Measurements from ENCODE around the gene FAM114A1. TPM values are rescaled to one million over a fixed set of nuclear protein-coding genes. Genes with fewer than 3 reads are reported as not detected.
"Not testable (repeated sequence)": the region's sequence is repeated elsewhere in the genome, so short reads cannot be mapped to it uniquely, and the experiment has no call there.

The FAM114A1 gene
- total RNA-seq, 1 donor from 2014 or later = 0.86 TPM

DNA sequence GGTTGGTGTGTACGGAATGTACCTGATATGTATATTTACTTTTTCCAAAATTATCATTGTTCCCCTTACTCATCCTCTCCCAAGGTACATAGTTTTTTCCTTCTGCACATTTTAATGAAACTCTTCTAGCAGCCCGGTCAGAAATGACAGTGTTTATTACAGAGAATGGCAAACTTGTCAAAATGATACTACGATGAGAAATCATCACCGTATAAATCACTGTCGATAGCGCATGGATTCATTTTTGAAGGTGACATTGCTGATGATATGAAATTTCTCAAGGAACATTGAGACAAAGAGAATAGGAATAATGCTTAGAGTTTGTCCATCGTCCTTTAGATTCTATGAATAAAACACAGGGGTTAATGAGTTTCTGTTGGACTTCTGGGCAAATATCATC, 30.6 kb downstream of the FAM114A1 start:
- intact Hi-C loops (cut with micrococcal nuclease) = no loop called here

DNA sequence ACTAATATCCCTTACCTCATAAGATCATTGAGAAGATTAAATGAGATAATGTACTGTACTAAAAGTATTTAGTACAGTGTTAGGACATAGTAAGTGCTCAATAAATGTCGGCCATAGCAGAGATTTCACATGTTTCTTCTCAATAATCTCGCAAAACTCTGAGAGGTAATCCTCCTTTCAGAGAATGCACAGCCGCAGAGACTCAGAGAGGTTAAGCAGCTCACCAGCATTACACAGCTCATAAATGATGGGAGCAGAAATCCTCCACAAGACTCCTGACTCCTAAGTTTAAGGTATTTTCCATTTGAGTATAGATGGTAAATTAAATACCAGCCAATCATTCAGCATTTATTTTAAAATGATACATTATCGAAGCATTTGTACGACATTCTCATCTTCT, 34.6 kb downstream of the FAM114A1 start:
- intact Hi-C loops (cut with micrococcal nuclease) = loop anchor here (1.0 to 5.0 kb wide), 10 partner anchors 47 to 555 kb away; partner anchors contain the start of genes LIAS, RPL9, TMEM156 and WDR19

DNA sequence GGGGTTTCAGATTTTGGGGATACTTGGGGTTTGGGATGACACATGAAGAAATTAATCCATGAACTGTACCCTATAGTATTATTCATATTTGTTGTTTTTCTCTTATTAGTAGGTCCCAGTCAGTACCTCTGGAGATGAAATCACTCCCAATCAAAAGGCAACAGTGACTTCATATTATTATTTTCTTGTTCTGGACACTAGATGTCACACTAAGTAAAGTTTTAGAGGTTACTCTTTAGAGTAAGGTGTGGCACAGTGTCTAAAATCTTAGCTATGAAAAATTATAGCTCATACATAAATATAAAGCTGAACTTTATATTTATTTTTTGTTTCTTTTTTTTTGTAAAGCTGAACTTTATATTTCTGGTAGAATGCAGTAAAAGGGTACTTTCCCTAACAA, 35.1 kb downstream of the FAM114A1 start:
- intact Hi-C loops (cut with micrococcal nuclease) = loop anchor here (1.0 to 5.0 kb wide), 11 partner anchors 47 to 555 kb away; partner anchors contain the start of genes LIAS, RPL9, TMEM156 and WDR19

DNA sequence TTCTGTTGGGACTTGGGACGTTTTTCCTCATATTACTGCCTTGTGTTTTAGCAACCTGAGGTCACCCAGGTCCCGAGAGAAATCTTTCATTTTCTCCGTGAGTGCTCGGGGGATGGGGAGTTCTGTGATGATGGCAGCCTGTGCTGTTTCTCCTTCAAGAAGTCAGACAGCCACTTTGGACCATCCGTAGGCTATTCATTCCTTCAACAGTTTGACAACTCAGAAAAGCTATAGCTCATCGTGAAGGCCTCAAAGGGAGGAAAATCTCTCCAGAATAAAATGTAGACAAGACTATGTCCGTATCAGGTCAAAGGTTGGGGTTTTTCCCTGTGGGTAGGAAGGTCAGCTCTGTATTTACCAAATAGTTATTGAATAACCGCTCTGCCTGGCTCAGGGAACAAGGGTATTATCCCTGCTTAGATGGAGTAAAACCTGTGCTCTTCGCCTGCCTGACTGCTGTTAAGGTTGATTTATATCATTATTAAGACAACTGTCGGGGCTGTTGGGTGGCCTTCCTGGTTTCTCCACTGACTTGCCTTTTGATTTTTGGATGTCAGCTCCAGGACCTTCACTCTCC, 36.6 kb downstream of the FAM114A1 start:
- intact Hi-C loops (cut with micrococcal nuclease) = loop anchor here (5.0 kb wide), 1 partner anchor 553 kb away; the partner anchor contains the start of genes LIAS and RPL9

DNA sequence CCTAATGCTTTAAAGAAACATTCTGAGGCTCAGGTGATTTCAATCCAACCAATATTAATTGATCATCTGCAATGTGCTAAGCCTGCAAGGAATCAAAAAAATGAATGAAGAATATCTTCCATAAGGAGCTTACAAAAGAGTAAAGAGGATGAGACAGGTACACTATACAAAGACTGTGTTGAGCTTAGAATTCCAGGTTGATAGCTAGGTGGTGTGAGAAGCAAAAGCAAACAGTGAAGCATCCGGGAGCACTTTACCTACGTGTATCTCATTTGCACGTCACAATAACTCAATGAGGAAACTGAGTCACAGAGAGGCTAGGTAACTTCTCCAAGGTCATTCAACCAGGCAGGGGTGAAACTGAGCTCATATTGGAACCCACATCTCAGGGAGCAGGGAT, 37.1 kb downstream of the FAM114A1 start:
- intact Hi-C loops (cut with micrococcal nuclease) = loop anchor here (5.0 kb wide), 1 partner anchor 553 kb away; the partner anchor contains the start of genes LIAS and RPL9

DNA sequence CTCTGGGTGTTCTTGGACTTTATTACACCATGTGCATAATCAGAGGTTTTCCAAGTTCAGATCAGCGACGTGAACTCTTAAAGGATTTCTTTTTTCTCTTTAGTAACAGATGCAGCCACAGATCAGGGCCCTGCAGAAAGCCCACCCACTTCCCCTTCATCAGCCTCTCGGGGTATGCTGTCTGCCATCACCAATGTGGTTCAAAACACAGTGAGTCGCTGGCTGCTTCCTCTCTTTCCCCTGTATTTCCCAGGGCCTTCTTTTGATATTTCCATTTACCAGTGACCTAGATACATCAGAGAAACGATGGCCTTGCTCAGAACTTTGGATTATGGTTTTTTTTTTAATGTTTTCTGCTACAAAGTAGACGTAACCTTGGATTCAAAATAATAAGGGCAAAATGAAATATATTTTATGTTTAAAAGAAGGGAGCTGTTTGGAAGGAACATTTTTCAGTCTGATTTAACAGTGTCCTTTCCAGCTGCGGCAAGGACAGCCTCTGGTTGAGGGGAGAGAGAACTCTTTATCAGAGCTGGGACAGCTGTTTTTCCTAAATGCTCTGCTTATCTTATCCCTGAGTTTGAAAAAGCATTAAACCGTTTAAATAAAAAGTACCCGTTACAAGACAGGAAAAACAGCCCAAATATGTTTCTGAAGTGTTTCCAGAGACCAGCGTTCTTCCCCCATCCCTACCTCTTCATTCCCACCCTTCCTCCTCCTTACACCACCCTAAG, 38.2 kb downstream of the FAM114A1 start:
- intact Hi-C loops (cut with micrococcal nuclease) = no loop called here

DNA sequence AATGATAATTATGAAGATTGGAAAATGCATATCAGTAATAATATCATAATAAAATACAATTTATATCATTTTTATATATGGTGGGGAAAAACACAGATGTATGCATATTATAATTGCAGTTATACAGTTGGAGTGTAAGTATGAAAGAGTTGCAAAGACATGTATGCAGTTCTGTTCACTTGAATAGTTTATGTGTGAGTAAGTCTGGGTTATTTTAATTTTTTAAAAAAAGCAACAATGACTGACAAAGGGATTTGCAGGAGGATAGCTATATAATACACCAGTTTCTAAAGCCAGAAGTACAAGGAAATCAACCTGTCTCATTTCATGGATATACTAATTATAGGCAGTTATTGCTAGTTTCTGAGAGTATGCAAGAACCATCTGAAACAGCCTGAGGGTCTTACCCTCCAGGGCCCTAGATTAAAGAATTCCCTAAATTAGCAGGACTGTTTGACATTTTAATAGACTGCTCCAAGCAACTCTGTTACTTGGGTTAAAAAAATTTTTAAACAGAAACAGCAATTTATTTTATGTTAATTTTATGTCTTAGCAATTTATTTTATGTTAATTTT, 40.2 kb downstream of the FAM114A1 start:
- intact Hi-C loops (cut with micrococcal nuclease) = no loop called here

DNA sequence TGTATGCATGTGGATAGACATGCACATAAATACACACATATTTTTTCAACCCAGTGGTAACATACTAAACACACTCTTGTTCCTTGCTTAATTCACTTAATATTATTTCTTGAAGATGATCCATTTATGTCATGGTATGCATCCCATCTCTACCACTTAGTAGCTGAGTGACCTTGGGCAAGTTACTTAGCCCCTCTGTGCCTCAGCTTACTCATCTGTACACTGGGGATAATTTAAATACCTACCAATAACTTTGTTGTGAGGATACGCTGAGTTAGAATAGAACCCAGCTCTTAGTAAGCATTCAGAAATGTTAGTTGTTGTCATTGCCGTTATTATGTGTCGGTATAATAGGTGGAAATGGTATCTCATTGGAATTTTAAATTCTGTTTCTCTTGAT, 41.4 kb downstream of the FAM114A1 start:
- intact Hi-C loops (cut with micrococcal nuclease) = no loop called here

DNA sequence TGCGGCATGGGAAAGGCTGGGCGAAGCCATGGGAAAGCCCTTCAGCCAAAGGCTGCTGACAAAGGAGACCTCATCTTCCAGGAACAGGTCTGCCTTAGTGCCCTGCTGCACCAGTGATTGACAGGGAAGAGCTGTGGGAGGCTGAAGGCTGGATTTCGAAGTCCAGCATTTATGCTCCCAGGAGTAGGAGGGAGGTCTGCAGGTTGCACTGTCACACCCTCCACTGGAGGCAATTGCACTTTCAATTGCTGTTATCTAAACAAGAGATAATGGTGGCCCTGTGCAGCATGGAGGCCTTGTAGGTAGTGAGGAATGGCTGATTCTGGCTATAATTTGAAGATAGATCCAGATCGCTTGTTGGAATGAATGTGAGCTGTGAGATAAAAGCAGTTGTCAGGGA, 43.7 kb downstream of the FAM114A1 start:
- intact Hi-C loops (cut with micrococcal nuclease) = no loop called here

DNA sequence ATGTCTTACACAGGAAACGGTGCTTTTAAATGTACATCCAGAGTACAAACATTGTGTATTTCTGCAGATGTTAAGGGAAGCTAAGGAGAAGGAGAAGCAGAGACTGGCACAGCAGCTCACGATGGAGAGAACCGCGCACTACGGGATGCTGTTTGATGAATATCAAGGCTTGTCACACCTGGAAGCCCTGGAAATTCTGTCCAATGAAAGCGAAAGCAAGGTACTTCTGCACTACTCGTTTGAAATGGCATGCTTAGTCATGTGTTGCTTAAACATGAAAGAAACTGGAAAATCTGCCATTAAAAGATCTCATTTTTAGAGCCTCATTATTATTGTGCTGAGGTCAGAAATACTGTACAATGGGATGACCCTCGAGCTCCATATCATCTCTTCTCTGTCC, 47.2 kb downstream of the FAM114A1 start:
- intact Hi-C loops (cut with micrococcal nuclease) = loop anchor here (2.0 kb wide), 1 partner anchor 34 kb away; no protein-coding TSS in a partner anchor

DNA sequence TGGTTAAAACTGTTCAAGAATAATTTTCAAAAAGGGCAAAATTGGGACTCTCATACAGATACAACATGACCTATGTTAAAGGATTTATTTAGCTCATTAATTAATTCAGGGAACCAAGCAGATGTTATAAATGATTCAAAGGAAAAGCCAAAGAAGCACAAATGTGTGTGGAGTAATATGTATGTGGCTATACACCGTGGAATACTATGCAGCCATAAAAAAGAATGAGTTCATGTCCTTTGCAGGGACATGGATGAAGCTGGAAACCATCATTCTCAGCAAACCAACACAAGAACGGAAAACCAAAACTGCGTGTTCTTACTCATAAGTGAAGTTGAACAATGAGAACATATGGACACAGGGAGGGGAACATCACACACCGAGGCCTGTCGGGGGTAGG, 48.7 kb downstream of the FAM114A1 start:
- intact Hi-C loops (cut with micrococcal nuclease) = not testable (repeated sequence)

DNA sequence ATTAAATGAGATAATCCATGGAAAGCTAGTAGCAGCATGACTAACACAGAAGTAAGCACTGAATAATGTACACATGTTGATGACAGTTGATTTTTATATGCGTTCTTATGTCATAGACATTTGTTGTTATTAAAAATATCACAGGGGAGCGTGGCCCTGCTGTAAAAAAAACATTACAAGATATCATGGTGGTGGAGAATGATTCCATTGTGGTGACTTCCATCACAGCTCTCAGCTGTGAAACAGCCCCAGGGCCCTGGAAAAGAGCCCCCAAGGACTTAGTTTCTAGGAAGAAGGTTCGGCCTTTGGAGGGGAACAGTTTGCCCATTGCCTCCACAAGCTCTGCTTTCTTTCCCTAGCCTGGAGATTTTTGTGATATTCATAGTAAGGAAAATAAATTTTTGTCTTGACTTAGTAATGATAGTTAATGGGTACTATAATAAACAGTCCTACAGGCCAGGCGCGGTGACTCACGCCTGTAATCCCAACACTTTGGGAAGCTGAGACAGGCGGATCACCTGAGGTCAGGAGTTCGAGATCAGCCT, 49.9 kb downstream of the FAM114A1 start:
- intact Hi-C loops (cut with micrococcal nuclease) = no loop called here

DNA sequence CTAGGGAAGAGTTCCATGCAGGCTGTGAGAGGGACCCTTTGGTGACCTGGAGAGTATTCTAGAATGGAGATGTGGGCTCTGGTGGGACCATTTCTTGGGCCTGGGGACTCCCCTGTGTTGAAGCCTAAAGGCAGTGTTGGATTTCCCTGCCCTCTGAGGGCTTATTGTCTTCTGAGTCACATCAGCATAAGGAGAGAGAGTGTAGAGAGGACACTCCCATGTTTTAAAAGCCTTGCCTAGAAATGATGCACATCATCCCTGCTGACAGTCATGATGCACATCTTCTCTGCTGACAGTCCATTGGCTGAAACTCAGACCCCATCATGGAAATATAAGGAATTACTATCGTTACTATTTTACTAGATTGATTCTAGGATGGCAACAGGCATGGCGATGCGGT, 51.9 kb downstream of the FAM114A1 start:
- intact Hi-C loops (cut with micrococcal nuclease) = no loop called here

DNA sequence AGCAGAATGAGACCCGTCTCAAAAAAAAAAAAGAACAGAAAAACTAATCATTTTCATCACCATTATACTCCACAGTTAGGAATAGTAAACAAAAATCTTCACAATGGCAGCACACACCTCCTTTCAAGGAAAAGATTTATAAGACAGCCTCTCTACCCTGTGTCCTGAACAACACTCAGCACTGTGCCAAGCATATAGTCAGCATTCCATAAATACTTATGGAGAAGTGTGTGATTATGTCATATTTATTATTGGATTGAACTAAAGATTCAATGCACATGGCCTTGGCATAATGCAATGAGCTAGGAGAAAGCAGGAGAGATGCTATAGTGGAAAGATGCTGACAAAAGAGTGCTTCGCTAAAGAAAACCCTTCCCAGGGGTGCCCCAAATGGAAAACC, 52.6 kb downstream of the FAM114A1 start:
- intact Hi-C loops (cut with micrococcal nuclease) = no loop called here

DNA sequence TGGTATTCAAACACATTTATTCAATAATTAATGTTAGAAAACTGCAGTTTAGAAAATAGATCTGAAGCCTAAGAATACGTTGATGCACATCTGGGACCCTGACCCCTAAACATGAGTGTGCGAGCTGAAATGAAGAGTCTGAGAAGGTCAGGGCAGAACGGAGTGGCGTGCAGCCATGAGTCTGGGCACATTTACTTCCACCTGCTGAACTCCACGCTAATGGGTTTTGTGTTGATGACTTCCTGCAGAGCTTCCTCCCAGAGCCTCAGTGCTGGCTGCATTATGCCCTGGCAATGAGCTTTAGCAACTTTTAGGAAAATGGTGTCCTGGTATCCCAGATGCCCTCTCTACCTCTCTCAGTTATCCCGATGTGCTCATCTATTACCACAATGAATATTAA, 53.1 kb downstream of the FAM114A1 start:
- intact Hi-C loops (cut with micrococcal nuclease) = no loop called here

DNA sequence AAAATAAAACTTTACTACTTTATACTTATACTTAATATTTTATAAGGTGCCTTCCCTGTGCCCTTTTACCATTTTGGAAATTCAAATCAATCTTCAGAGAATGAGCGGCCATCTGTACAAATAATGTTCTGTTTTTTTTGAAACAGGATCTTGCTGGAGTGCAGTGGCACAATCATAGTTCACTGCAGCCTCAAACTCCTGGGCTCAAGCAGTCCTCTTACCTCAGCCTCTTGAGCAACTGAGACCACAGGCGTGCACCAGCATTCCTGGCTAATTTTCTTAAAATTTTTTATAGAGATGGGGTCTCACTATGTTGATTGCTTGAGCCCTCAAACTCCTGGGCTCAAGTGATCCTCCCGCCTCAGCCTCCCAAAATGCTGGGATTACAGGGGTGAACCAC, 53.5 kb downstream of the FAM114A1 start:
- intact Hi-C loops (cut with micrococcal nuclease) = no loop called here

DNA sequence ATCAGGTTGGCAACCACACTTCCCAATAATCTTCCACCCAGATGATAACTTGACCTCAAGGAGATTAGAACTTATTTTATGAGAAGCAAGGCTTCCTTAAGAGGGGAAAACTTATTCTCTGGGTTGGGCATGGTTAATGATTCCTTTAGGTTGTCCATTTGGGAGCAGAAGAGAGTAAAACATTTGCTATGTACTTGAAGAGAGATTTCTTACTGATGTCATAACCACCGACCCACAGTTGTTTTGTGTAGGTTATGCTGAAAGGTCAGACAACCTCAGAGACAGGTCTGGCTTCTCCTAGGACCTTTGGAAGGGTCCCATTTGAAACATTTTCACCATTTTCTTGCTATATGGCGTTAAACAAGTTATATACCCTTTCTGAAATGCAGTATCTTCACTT, 56.1 kb downstream of the FAM114A1 start:
- intact Hi-C loops (cut with micrococcal nuclease) = no loop called here

DNA sequence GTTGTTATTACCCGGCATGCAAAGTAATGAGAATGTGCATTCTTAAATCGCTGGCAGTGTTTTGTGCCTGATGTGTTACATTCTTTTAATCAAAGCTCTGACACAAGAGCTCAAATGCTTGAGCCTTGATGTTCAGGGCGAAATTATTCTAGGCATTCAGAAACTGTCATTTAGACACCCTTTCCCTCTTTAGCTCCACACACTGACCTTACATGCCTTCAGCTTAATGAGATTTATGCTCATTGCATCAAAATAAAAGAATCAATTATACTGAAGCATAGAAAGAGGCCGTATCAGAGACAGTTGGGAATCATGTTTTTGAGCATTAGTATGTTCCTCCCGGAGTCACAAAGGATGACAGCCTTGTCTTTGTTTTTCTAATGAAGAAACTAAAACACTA, 56.7 kb downstream of the FAM114A1 start:
- intact Hi-C loops (cut with micrococcal nuclease) = no loop called here

DNA sequence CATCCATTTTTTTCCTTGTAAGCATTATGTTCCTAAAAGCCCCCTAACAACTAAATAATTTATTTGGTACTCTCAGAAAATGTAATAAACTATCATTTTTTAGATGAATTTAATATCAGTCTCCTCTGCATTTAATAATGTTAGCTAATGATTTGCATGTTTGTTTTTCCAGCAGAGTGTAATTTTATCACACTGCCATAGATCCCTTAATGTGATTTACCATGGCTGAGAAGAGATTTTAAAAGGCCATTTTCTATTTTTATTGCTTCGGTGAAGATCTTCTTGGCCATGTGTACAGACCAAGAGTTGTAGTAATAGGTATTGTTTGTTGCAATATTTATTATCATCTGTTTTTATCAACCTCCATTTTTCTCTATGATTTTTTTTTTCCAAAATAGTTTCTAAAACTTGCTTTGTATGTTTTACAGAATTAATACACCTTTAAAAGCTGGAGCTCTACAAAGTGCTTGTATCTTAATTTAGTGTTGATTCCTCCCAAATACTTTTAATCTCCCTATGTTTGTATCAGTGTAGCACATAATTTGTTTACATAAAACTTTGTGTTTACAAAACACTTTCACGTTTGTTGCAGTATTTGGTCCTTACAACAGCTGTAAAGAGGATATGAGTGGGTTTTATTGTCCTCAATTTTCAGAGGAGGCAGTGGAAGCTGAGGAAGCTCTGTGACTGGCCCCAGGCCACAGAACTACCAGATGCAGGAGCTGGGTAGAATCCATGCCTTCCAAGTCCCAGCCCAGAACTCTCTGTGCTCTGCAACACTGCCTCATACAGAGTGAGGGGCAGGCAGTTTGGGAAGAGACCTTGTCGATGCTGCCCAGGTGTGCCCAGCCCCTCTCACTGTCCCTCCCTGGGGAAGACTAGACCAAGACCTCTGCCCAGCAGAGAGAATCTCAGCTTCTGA, 58.1 kb downstream of the FAM114A1 start:
- intact Hi-C loops (cut with micrococcal nuclease) = no loop called here

DNA sequence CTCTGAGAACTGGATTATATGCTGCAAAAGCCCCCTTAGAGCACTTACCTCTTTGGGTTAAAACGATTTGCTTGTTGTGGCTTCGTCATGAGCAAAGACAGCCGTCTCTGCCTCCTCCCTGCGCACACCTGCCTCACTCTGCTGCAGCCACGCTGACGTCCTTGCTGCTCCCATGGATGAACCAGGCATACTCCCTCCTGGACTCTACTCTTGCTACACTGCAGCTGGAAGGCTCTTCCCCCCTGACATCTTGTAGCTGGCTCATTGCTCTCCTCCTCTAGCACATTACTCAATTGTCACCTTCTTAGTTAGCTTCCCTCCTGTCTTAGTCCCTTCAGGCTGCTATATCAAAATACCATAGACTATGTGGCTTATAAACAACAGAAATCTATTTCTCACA, 59.3 kb downstream of the FAM114A1 start:
- intact Hi-C loops (cut with micrococcal nuclease) = no loop called here

DNA sequence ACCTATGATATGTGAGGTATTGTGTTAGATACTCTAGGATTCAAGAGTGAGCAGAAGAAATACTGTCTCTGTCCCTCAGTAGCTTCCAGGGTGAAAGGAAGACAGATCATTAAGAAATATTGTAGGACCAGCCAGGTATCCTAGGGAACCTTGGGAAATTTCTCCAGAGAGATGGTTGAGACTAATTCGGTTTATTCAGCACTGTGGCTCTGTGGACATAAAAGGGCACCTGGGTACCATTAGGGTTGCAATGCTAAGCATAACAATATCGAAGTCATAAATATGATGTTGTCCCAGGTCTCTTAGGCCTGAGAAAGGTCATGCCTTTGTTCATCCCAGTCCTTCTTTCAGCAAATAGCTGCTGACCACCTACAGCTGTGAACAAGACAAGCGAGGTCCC, 61.0 kb downstream of the FAM114A1 start:
- intact Hi-C loops (cut with micrococcal nuclease) = no loop called here
